HL-60 (cell line): ENCODE results near the gene INPP4B.

ENCODE experiments used
- GABPA ChIP-seq: IDR thresholded peaks from 2 replicates; pipeline ENCODE4 v1.6.1; 2012; ENCODE audit warnings: low read depth
- POLR2AphosphoS5 ChIP-seq: IDR thresholded peaks from 2 replicates; pipeline ENCODE4 v1.6.1; 2012; ENCODE audit warnings: low read depth
- SPI1 ChIP-seq: IDR thresholded peaks from 2 replicates; pipeline ENCODE4 v1.6.1; 2012; ENCODE audit warnings: low read depth, mild to moderate bottlenecking, borderline replicate concordance
- TF ChIP-seq, protein P1 (sequence below): IDR thresholded peaks from one replicate; pipeline ENCODE4 v1.5.1; 2011; ENCODE audit warnings: low read length, control low read depth, inconsistent platforms; ENCODE audit not compliant: insufficient read depth
- TF ChIP-seq, protein P2 (sequence below): IDR thresholded peaks from 2 replicates; pipeline ENCODE4 v1.6.1; 2012; ENCODE audit warnings: low read depth; ENCODE audit not compliant: insufficient replicate concordance

- TF ChIP-seq, protein P1, sequence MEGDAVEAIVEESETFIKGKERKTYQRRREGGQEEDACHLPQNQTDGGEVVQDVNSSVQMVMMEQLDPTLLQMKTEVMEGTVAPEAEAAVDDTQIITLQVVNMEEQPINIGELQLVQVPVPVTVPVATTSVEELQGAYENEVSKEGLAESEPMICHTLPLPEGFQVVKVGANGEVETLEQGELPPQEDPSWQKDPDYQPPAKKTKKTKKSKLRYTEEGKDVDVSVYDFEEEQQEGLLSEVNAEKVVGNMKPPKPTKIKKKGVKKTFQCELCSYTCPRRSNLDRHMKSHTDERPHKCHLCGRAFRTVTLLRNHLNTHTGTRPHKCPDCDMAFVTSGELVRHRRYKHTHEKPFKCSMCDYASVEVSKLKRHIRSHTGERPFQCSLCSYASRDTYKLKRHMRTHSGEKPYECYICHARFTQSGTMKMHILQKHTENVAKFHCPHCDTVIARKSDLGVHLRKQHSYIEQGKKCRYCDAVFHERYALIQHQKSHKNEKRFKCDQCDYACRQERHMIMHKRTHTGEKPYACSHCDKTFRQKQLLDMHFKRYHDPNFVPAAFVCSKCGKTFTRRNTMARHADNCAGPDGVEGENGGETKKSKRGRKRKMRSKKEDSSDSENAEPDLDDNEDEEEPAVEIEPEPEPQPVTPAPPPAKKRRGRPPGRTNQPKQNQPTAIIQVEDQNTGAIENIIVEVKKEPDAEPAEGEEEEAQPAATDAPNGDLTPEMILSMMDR, result no peak
- TF ChIP-seq POLR2AphosphoS5 (no peak), SPI1 (no peak), GABPA (no peak)
- TF ChIP-seq, protein P2, sequence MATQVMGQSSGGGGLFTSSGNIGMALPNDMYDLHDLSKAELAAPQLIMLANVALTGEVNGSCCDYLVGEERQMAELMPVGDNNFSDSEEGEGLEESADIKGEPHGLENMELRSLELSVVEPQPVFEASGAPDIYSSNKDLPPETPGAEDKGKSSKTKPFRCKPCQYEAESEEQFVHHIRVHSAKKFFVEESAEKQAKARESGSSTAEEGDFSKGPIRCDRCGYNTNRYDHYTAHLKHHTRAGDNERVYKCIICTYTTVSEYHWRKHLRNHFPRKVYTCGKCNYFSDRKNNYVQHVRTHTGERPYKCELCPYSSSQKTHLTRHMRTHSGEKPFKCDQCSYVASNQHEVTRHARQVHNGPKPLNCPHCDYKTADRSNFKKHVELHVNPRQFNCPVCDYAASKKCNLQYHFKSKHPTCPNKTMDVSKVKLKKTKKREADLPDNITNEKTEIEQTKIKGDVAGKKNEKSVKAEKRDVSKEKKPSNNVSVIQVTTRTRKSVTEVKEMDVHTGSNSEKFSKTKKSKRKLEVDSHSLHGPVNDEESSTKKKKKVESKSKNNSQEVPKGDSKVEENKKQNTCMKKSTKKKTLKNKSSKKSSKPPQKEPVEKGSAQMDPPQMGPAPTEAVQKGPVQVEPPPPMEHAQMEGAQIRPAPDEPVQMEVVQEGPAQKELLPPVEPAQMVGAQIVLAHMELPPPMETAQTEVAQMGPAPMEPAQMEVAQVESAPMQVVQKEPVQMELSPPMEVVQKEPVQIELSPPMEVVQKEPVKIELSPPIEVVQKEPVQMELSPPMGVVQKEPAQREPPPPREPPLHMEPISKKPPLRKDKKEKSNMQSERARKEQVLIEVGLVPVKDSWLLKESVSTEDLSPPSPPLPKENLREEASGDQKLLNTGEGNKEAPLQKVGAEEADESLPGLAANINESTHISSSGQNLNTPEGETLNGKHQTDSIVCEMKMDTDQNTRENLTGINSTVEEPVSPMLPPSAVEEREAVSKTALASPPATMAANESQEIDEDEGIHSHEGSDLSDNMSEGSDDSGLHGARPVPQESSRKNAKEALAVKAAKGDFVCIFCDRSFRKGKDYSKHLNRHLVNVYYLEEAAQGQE, result no peak
Measured at GRCh38 chr4:142339053-142339452, 507.0 kb downstream of the INPP4B start.
